Fibroblast of lung (primary cell): Measurements from ENCODE around the gene NUB1. TPM values are rescaled to one million over a fixed set of nuclear protein-coding genes. Genes with fewer than 3 reads are reported as not detected.
A peak's percentile ranks its signal among the peaks of the same experiment; 100 is the strongest.

Source experiments
- DNase-seq, 2 donors: peaks; one replicate each; pipeline versions ENCODE4 v3.0.0 to v3.0.0-alpha.2; 2010; ENCODE audit warnings: low read depth in 2 of 2
- H2AFZ ChIP-seq: 2 replicates; pipeline ENCODE4 v1.5.1; 2012; ENCODE audit warnings: low read length, control low read depth, inconsistent platforms
- H3K27ac ChIP-seq: 2 replicates; pipeline ENCODE4 v1.5.1; 2011; ENCODE audit warnings: low read length, control low read depth; ENCODE audit not compliant: insufficient read depth
- H3K27me3 ChIP-seq: 2 replicates; pipeline ENCODE4 v1.5.1; 2011; ENCODE audit warnings: mild to moderate bottlenecking, low read length; ENCODE audit not compliant: control insufficient read depth, insufficient read depth
- H3K36me3 ChIP-seq: 2 replicates; pipeline ENCODE4 v1.5.1; 2011; ENCODE audit warnings: low read length; ENCODE audit not compliant: control insufficient read depth, insufficient read depth
- H3K4me1 ChIP-seq: 2 replicates; pipeline ENCODE4 v1.5.1; 2011; ENCODE audit warnings: low read length; ENCODE audit not compliant: control insufficient read depth, insufficient read depth; ENCODE audit errors: extremely low read depth
- H3K4me2 ChIP-seq: 2 replicates; pipeline ENCODE4 v1.5.1; 2011; ENCODE audit warnings: low read length, control low read depth; ENCODE audit not compliant: insufficient read depth; ENCODE audit errors: extremely low read depth
- H3K4me3 ChIP-seq, 4 experiments: fragments of 200-600 bp in 1 of 4; sonication (generic) in 1 of 4; replicated peaks in 1 of 4; 2 replicates each; pipeline ENCODE4 v1.5.1; 2011 to 2016; ENCODE audit warnings: low read length in 4 of 4, low read depth in 3 of 4, mild to moderate bottlenecking in 3 of 4, control low read depth in 2 of 4, inconsistent platforms in 1 of 4, mixed read lengths in 1 of 4; ENCODE audit not compliant: insufficient read depth in 1 of 4; ENCODE audit errors: control extremely low read depth in 1 of 4
- H3K79me2 ChIP-seq: 2 replicates; pipeline ENCODE4 v1.5.1; 2012; ENCODE audit warnings: mild to moderate bottlenecking, low read length, inconsistent platforms; ENCODE audit not compliant: control insufficient read depth, insufficient read depth
- H3K9ac ChIP-seq: 2 replicates; pipeline ENCODE4 v1.5.1; 2011; ENCODE audit warnings: mild to moderate bottlenecking, low read length, control low read depth; ENCODE audit not compliant: insufficient read depth
- H3K9me3 ChIP-seq: 2 replicates; pipeline ENCODE4 v1.5.1; 2012; ENCODE audit warnings: low read depth, low read length; ENCODE audit not compliant: control insufficient read depth, insufficient read depth
- H4K20me1 ChIP-seq: 2 replicates; pipeline ENCODE4 v1.5.1; 2011; ENCODE audit warnings: low read length; ENCODE audit not compliant: control insufficient read depth, insufficient read depth; ENCODE audit errors: extremely low read depth
- EZH2 ChIP-seq: IDR thresholded peaks from 2 replicates; pipeline ENCODE4 v1.5.1; 2012; ENCODE audit warnings: low read length, control low read depth, mild to moderate bottlenecking; ENCODE audit errors: missing control alignments
- polyA plus RNA-seq, 2 donors: library from polyadenylated mRNA; depleted of rRNA in 1 of 2; stranded (reverse) in 1 of 2; unstranded in 1 of 2; fragments of >200 nt; gene quantifications; 2 replicates each; pipeline ENCODE4 v1.2.1, GENCODE V29; 2011 to 2012; ENCODE audit warnings: missing spikeins in 1 of 2
- total RNA-seq: library from RNA; depleted of rRNA; stranded (reverse); fragments of >200 nt; gene quantifications from 2 replicates; pipeline ENCODE4 v1.2.1, GENCODE V29; 2014
- TF ChIP-seq, protein P1 (sequence below), 2 donors: IDR thresholded peaks in 1 of 2; conservative IDR thresholded peaks in 1 of 2; 1 replicate in 1 of 2; 2 replicates in 1 of 2; pipeline ENCODE4 v1.5.1; 2011 to 2012; ENCODE audit warnings: low read length in 2 of 2, control low read depth in 1 of 2, inconsistent platforms in 1 of 2, low read depth in 1 of 2, mild to moderate bottlenecking in 1 of 2

Gene NUB1
- total and polyA plus RNA-seq, 2 donors (not counting 1 experiment from before 2014, with no cell fraction given), result 44.4 to 77.7 TPM

DNA sequence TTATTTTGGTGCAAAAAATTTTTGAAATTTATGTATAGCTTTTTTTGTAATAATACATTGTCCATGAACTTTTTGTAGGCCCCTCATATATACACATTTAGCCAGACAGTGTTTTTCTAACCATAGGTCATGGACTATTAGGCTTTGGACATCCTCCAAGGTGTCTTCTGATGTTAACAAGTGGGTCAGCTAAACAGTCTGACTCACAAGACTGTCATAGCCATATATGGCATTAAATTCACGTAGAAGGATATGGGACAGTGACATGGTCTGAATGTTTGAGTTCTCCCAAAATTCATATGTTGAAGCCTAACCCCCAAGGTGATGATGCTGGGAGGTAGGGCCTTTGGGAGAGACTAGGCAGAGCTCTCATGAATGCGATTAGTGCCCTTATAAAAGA, 14.0 kb upstream of the NUB1 start:
- Histone ChIP-seq H3K9me3 (no peaks in the 10 kb centered on the region), H3K27me3 (no peaks in the 10 kb centered on the region), H4K20me1 (no peaks in the 10 kb centered on the region), H3K4me1 (no peaks in the 10 kb centered on the region), H3K27ac (no peak overlapping the region), H3K36me3 (no peaks in the 10 kb centered on the region), H3K4me3 (no peak overlapping the region), H2AFZ (peak overlapping the region; percentile 28), H3K9ac (no peak overlapping the region), H3K79me2 (no peaks in the 10 kb centered on the region), H3K4me2 (no peak overlapping the region)
- TF ChIP-seq, protein P1, sequence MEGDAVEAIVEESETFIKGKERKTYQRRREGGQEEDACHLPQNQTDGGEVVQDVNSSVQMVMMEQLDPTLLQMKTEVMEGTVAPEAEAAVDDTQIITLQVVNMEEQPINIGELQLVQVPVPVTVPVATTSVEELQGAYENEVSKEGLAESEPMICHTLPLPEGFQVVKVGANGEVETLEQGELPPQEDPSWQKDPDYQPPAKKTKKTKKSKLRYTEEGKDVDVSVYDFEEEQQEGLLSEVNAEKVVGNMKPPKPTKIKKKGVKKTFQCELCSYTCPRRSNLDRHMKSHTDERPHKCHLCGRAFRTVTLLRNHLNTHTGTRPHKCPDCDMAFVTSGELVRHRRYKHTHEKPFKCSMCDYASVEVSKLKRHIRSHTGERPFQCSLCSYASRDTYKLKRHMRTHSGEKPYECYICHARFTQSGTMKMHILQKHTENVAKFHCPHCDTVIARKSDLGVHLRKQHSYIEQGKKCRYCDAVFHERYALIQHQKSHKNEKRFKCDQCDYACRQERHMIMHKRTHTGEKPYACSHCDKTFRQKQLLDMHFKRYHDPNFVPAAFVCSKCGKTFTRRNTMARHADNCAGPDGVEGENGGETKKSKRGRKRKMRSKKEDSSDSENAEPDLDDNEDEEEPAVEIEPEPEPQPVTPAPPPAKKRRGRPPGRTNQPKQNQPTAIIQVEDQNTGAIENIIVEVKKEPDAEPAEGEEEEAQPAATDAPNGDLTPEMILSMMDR (conservative IDR thresholded peaks at IDR 0.05 in 1 of 2, IDR thresholded peaks at IDR 0.05 in 1 of 2; ENCODE audit: low read depth in 1 of 2, low read length in 2 of 2), result no peak
- TF ChIP-seq EZH2, result no peak
- peak; percentile 33 to 86 for DNase-seq

DNA sequence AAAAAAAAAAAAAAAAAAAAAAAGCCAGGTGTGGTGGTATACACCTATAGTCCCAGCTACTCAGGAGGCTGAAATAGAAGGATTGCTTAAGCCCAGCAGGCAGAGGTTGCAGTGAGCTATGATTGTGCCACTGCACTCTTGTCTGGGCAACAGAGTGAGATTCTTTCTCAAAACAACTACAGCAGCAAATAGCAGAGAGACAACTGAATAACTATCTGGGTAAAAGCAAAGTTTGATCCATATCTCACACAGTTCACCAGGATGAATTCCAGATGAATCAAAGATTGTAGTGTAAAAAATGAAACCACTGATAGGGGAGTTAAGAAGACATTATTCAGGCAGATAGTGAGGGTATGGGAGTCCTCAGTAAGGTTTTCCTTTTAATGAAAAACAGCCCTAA, 11.4 kb upstream of the NUB1 start:
- no peak overlapping the region for H2AFZ ChIP-seq
- no peak overlapping the region for H3K9ac ChIP-seq
- H3K9me3 ChIP-seq, result no peaks in the 10 kb centered on the region
- H3K27ac ChIP-seq, result no peak overlapping the region
- H3K79me2 ChIP-seq, result no peaks in the 10 kb centered on the region
- DNase-seq, result no peak
- no peak overlapping the region for H3K4me3 ChIP-seq
- no peaks in the 10 kb centered on the region for H3K27me3 ChIP-seq
- no peaks in the 10 kb centered on the region for H4K20me1 ChIP-seq
- H3K36me3 ChIP-seq, result no peaks in the 10 kb centered on the region
- no peak for TF ChIP-seq EZH2
- TF ChIP-seq, protein P1 (conservative IDR thresholded peaks at IDR 0.05 in 1 of 2, IDR thresholded peaks at IDR 0.05 in 1 of 2; ENCODE audit: low read depth in 1 of 2, low read length in 2 of 2), result no peak
- no peaks in the 10 kb centered on the region for H3K4me1 ChIP-seq
- H3K4me2 ChIP-seq, result no peak overlapping the region

DNA sequence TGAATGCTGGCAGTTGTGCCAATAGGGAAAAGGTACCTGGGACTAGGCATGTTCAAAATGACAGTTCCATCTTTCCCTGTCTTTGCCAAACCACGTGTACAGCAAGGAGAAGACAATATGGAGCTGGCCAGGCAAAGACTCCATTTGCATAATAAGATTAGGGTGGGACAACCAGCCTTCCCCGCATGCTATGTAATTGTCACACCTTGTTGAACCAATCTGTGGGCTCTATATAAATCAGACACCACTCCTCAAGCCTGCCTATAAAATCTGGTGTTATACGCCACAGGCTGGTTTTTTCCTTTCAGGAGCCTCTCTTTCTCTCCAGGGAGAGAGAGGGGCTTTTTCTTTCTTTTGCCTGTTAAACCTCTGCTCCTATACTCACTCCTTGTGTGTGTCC, 11.0 kb upstream of the NUB1 start:
- H3K4me2 ChIP-seq, result no peak overlapping the region
- H4K20me1 ChIP-seq, result no peaks in the 10 kb centered on the region
- H3K27ac ChIP-seq, result no peak overlapping the region
- H3K9me3 ChIP-seq, result no peaks in the 10 kb centered on the region
- H3K27me3 ChIP-seq, result no peaks in the 10 kb centered on the region
- no peak overlapping the region for H3K4me3 ChIP-seq
- TF ChIP-seq EZH2, result no peak
- TF ChIP-seq, protein P1 (conservative IDR thresholded peaks at IDR 0.05 in 1 of 2, IDR thresholded peaks at IDR 0.05 in 1 of 2; ENCODE audit: low read depth in 1 of 2, low read length in 2 of 2), result no peak
- no peak for DNase-seq
- no peaks in the 10 kb centered on the region for H3K79me2 ChIP-seq
- H2AFZ ChIP-seq, result no peak overlapping the region
- no peaks in the 10 kb centered on the region for H3K4me1 ChIP-seq
- H3K9ac ChIP-seq, result no peak overlapping the region
- H3K36me3 ChIP-seq, result no peaks in the 10 kb centered on the region
